MCF 10A (cell line): ENCODE data around the gene GRM5. TPM values are rescaled to one million over a fixed set of nuclear protein-coding genes. Genes with fewer than 3 reads are reported as not detected.

Experiments used
- BruUV-seq: library from RNA; stranded (reverse); fragments of 400-500 nt; replicated peaks from 2 replicates; lab custom pipeline; 2021; lab: Mats Ljungman, UMichigan
- CTCF ChIA-PET: fragments of 300-600 bp; sonication (Branson Sonifier 250); formaldehyde crosslinking; extraction: SDS; loops from one replicate; lab custom pipeline; 2021; ENCODE audit warnings: antibody characterized with exemption, inconsistent platforms; lab: Yijun Ruan, JAX
- POLR2A ChIA-PET: fragments of 300-600, 350-650 bp; sonication (Branson Sonifier 250); formaldehyde crosslinking; extraction: SDS; loops from one replicate; lab custom pipeline; 2020; ENCODE audit warnings: antibody characterized with exemption, inconsistent platforms; lab: Yijun Ruan, JAX
- DNase-seq: peaks from one replicate; pipeline ENCODE4 v3.0.0-alpha.2; 2018; ENCODE audit not compliant: unreplicated experiment
- H3K27ac Mint-ChIP-seq: one replicate; pipeline ENCODE4 v1.8.0; 2022; ENCODE audit warnings: mild to moderate bottlenecking, low read depth, mixed read lengths; ENCODE audit not compliant: unreplicated experiment
- H3K27me3 Mint-ChIP-seq: one replicate; pipeline ENCODE4 v1.8.0; 2022; ENCODE audit warnings: mixed read lengths; ENCODE audit not compliant: insufficient read depth, unreplicated experiment
- H3K36me3 Mint-ChIP-seq: one replicate; pipeline ENCODE4 v1.8.0; 2022; ENCODE audit warnings: mild to moderate bottlenecking, moderate library complexity, mixed read lengths; ENCODE audit not compliant: insufficient read depth, unreplicated experiment
- H3K4me1 Mint-ChIP-seq: one replicate; pipeline ENCODE4 v1.8.0; 2022; ENCODE audit warnings: mixed read lengths; ENCODE audit not compliant: insufficient read depth, unreplicated experiment
- H3K4me3 Mint-ChIP-seq: one replicate; pipeline ENCODE4 v1.8.0; 2022; ENCODE audit warnings: mild to moderate bottlenecking, moderate library complexity, mixed read lengths; ENCODE audit not compliant: unreplicated experiment
- H3K9me3 Mint-ChIP-seq: one replicate; pipeline ENCODE4 v1.8.0; 2022; ENCODE audit warnings: mixed read lengths; ENCODE audit not compliant: unreplicated experiment
- intact Hi-C: fragments of 100-400 bp; cut with micrococcal nuclease; formaldehyde crosslinking; loops from 2 replicates; pipeline ENCODE4 v1.14.1; 2022
- total RNA-seq: library from RNA; stranded (reverse); gene quantifications from 2 replicates; pipeline ENCODE4 v1.2.3, GENCODE V29; 2022
- TF ChIP-seq, protein P1 (sequence below): fragments of 200-600 bp; IDR thresholded peaks from one replicate; pipeline ENCODE4 v1.8.0; 2022; ENCODE audit warnings: antibody characterized with exemption, mild to moderate bottlenecking; ENCODE audit not compliant: unreplicated experiment

The GRM5 gene
- total RNA-seq, 1 experiment from 2014 or later = not detected

DNA sequence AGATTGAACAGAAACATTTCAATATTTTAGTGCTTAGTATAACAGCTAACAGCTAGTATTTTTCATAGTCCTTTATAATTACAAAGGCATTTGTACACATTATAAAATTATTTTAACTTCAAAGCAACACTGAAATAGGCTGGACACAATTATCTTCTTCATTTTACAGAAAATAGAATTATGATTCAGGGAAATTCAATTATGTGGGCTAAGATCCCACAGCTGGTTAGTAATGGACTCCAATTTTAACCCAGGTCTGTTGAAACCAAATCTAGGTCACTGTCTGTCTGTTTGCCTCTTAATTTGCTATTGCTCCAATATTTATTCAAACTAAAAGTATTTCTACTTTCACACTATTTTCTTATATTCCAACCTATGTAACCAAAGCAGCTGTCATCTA is 574.1 kb downstream of the GRM5 start:
- intact Hi-C loops = no loop called here
- TF ChIP-seq, protein P1, sequence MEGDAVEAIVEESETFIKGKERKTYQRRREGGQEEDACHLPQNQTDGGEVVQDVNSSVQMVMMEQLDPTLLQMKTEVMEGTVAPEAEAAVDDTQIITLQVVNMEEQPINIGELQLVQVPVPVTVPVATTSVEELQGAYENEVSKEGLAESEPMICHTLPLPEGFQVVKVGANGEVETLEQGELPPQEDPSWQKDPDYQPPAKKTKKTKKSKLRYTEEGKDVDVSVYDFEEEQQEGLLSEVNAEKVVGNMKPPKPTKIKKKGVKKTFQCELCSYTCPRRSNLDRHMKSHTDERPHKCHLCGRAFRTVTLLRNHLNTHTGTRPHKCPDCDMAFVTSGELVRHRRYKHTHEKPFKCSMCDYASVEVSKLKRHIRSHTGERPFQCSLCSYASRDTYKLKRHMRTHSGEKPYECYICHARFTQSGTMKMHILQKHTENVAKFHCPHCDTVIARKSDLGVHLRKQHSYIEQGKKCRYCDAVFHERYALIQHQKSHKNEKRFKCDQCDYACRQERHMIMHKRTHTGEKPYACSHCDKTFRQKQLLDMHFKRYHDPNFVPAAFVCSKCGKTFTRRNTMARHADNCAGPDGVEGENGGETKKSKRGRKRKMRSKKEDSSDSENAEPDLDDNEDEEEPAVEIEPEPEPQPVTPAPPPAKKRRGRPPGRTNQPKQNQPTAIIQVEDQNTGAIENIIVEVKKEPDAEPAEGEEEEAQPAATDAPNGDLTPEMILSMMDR = no peak
- CTCF ChIA-PET = interaction anchor here (1.1 kb wide), 1 partner anchor 9 kb away, joined by 3 read pairs; no protein-coding TSS in a partner anchor
- no peak overlapping the region for H3K27ac Mint-ChIP-seq
- H3K4me1 Mint-ChIP-seq = peaks cover 13% of the 10 kb centered on the region
- POLR2A ChIA-PET = interaction anchor here (1.3 kb wide), 1 partner anchor 10 kb away, joined by 3 read pairs; no protein-coding TSS in a partner anchor
- no TSS peak for BruUV-seq
- no peaks in the 10 kb centered on the region for H3K36me3 Mint-ChIP-seq
- no peak for DNase-seq
- H3K4me3 Mint-ChIP-seq = no peak overlapping the region
- no peaks in the 10 kb centered on the region for H3K27me3 Mint-ChIP-seq
- no peaks in the 10 kb centered on the region for H3K9me3 Mint-ChIP-seq

DNA sequence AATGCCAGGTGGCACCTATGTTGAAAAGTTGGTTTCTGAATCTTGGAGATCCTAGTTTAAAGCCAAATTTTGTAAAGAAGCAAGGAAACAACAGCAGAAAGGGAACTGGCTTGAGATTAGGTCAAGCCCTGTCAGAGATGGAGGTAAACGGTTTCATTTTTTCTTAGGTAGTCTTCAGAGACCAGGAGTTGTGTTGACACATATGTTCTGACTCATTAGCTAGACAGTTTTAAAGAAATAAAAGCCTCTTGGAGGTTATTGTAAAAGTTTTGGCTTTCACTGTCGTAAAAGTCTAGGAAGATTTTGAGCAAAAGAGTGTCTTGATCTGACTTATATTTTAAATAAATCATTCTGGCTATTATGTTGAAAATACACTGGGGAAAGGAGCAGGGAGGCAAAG is 576.8 kb downstream of the GRM5 start:
- DNase-seq = peak; percentile 22
- Mint-ChIP-seq H3K4me3 (no peak overlapping the region), H3K27ac (peak overlapping the region; percentile 4), H3K4me1 (peaks cover 18% of the 10 kb centered on the region), H3K36me3 (no peaks in the 10 kb centered on the region), H3K9me3 (no peaks in the 10 kb centered on the region), H3K27me3 (no peaks in the 10 kb centered on the region)
- ChIA-PET POLR2A (interaction anchor here (0.7 kb wide), 1 partner anchor 152 kb away, joined by 4 read pairs; no protein-coding TSS in a partner anchor), CTCF (no interaction called here)
- no TSS peak for BruUV-seq
- intact Hi-C loops = no loop called here
- TF ChIP-seq, protein P1 = no peak

DNA sequence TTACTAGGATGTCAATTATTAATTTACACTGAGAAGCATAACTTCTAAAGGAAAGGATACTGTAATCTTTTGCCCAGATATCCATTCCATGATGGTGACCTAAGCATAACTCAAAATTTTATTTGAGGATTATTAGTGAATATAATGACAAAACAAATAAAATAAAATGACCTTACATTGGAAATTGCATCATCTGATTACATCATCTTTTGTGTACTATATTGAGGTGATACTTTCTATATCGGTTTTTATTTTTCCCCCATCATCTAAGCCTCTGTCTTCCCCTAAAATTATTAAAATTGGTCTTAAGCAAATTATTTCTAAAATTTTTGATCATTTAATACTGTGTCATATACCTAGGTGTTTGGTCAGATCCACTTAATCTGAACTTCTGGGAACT is 578.1 kb downstream of the GRM5 start:
- Mint-ChIP-seq H3K36me3 (no peaks in the 10 kb centered on the region), H3K4me3 (no peak overlapping the region), H3K4me1 (peaks cover 18% of the 10 kb centered on the region), H3K27ac (no peak overlapping the region), H3K9me3 (no peaks in the 10 kb centered on the region), H3K27me3 (no peaks in the 10 kb centered on the region)
- POLR2A ChIA-PET = no interaction called here
- no TSS peak for BruUV-seq
- DNase-seq = no peak
- intact Hi-C loops = no loop called here
- CTCF ChIA-PET = interaction anchor here (0.7 to 1.7 kb wide), 2 partner anchors 55 to 181 kb away, joined by 3 to 7 read pairs; no protein-coding TSS in a partner anchor
- TF ChIP-seq, protein P1 = no peak

DNA sequence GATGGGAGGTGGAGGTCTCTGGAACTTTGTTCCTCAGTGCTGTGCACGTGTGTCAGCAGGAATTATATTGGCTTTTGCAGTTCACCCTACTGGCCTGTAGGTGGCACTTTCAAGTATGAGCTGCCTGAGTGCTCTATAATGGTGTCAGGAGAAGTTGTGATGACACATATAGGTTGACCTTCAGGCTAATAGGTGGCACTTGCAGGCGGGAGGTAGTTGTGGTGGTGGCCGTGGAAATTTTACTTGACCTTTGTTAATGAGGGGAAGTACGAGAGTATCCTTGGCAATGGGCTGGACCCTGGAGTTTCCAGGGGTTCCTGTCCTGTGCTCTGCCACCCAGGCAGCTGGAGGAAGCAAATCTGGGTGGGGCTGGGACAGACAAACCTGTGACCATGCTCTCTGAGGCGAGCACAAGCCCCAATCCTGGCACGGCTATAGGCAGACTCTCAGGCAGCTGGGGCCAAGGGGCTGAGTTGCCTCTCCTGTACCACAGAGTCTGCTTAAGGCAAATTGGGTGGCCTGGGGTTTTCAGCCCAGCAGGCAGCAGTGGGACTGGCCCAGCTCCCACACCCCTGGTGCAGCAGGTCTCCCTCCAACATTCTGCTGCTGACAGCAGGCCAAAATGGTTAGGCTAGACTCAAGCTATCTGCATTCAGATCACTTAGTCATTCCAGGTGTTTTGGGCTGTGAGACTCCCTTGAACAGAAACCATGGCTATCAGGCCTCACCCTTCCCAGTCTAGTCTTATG is 580.7 kb downstream of the GRM5 start:
- CTCF ChIA-PET = interaction anchor here (0.6 to 1.8 kb wide), 7 partner anchors 10 to 513 kb away, joined by 3 to 6 read pairs (median 3); no protein-coding TSS in a partner anchor
- Mint-ChIP-seq H3K27me3 (no peaks in the 10 kb centered on the region), H3K27ac (no peak overlapping the region), H3K4me3 (no peak overlapping the region), H3K4me1 (peaks cover 24% of the 10 kb centered on the region), H3K36me3 (no peaks in the 10 kb centered on the region), H3K9me3 (no peaks in the 10 kb centered on the region)
- TF ChIP-seq, protein P1 = peak; percentile 66
- POLR2A ChIA-PET = interaction anchor here (0.7 kb wide), 1 partner anchor 52 kb away, joined by 3 read pairs; no protein-coding TSS in a partner anchor
- intact Hi-C loops = loop anchor here (2.0 kb wide), 1 partner anchor 60 kb away; no protein-coding TSS in a partner anchor
- DNase-seq = peak; percentile 63
- BruUV-seq = no TSS peak
